ENCODE data around the gene TBC1D9. TPM values are rescaled to one million over a fixed set of nuclear protein-coding genes. Genes with fewer than 3 reads are reported as not detected.

TBC1D9 gene
- total and polyA plus RNA-seq, 2 donors (not counting 1 experiment from before 2014, with no cell fraction given) = 48.9 to 235 TPM

DNA sequence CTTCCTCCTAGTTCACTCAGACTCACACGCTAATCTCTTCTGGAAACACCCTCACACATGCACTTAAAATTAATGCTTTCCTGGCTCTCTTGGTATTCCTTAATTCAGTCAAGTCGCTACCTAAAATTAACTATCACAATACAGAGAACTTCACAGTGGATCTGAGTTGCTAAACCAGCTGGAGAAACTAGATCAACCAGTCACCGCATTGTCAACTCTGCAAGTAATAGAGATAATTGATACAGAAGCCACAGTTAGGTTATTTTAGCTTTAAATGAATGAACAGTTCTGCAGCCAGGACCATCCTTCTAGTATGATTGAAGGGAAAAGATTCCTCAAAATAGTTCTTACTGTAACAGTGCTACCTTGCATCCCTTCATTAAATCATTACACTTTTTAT, 6.0 kb upstream of the TBC1D9 start:
- ATAC-seq (ENCODE audit: low read depth) (no peak), DNase-seq (no peak)
- no peaks in the 10 kb centered on the region for H3K27me3 Mint-ChIP-seq
- peaks cover 0 to 5% (median 0%) of the 10 kb centered on the region in 3 donors for H3K9me3 ChIP-seq (ENCODE audit: control extremely low read depth in 1 of 3, control insufficient read depth in 2 of 3, insufficient read depth in 1 of 3, low read length in 2 of 3)
- H2AFZ ChIP-seq (ENCODE audit: insufficient read depth, low read depth, low read length, poor library complexity, severe bottlenecking) = no peak overlapping the region
- peak overlapping the region; percentile 21 for H3K27ac Mint-ChIP-seq
- no peak for TF ChIP-seq EZH2 (IDR thresholded peaks at IDR 0.05; ENCODE audit: borderline replicate concordance, insufficient read depth, low read depth, low read length, poor library complexity, severe bottlenecking)
- no peaks in the 10 kb centered on the region for H3K36me3 ChIP-seq (replicated peaks in 1 of 2; ENCODE audit: control extremely low read depth in 1 of 2, control insufficient read depth in 1 of 2, extremely low read depth in 1 of 2, insufficient read depth in 2 of 2, low read length in 1 of 2)
- peaks cover 43% of the 10 kb centered on the region for H3K4me1 Mint-ChIP-seq
- no peak overlapping the region for H3K4me3 Mint-ChIP-seq
- no peaks in the 10 kb centered on the region for H3K79me2 ChIP-seq (ENCODE audit: control insufficient read depth, insufficient read depth, low read length)
- no peaks in the 10 kb centered on the region for H4K20me1 ChIP-seq (ENCODE audit: control insufficient read depth, insufficient read depth, low read length, poor library complexity, severe bottlenecking)
- ChIA-PET CTCF (interaction anchor here (1.3 kb wide), 1 partner anchor 88 kb away, joined by 5 read pairs; no protein-coding TSS in a partner anchor), POLR2A (interaction anchor here (0.8 kb wide), 1 partner anchor 48 kb away, joined by 3 read pairs; no protein-coding TSS in a partner anchor)
- no peak overlapping the region for H3K4me3 ChIP-seq (ENCODE audit: control extremely low read depth in 1 of 5, extremely low read depth in 1 of 5, insufficient read depth in 1 of 5, low read depth in 2 of 5, low read length in 4 of 5)
- no peak overlapping the region for H3K4me2 ChIP-seq (replicated peaks; ENCODE audit: low read depth, low read length, poor library complexity, severe bottlenecking)
- no peak overlapping the region for H3K27ac ChIP-seq (ENCODE audit: low read length in 2 of 2)
- no peaks in the 10 kb centered on the region for H3K9me3 Mint-ChIP-seq (ENCODE audit: insufficient read depth)
- peaks cover 18% of the 10 kb centered on the region in 2 donors for H3K4me1 ChIP-seq (ENCODE audit: control insufficient read depth in 2 of 2, insufficient read depth in 2 of 2, low read length in 2 of 2)
- WGBS (ENCODE audit: insufficient coverage) = 100% methylated on average over 1 of the region's 3 CpGs
- H3K27me3 ChIP-seq (replicated peaks in 1 of 4; ENCODE audit: control extremely low read depth in 1 of 4, control insufficient read depth in 3 of 4, insufficient read depth in 4 of 4, low read length in 3 of 4) = no peaks in the 10 kb centered on the region
- H3K9ac ChIP-seq (ENCODE audit: low read length) = no peak overlapping the region
- intact Hi-C loops (cut with micrococcal nuclease) = no loop called here

DNA sequence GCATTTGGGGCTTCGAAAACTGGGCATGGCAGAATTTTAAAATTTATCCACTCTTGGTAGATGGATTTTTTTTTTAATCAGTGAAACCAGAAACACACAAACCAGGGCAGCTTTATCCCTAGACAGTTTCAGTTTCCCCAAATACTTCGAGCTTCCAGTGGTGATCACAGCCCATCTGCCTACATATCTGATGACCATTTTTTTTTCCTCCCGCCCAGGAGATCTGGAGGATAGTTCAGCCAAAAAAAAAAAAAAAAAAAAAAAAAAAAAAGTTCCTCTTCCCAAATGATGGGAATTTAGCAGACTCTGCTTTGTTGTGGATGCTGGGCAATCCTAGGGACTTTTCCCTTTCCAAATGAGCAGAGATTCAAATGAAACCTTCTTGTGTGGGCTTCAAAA, 1.0 kb upstream of the TBC1D9 start:
- DNase-seq (no peak), ATAC-seq (ENCODE audit: low read depth) (no peak)
- WGBS (ENCODE audit: insufficient coverage) = no CpG with 5 or more reads among the region's 3 CpGs
- no peaks in the 10 kb centered on the region for H4K20me1 ChIP-seq (ENCODE audit: control insufficient read depth, insufficient read depth, low read length, poor library complexity, severe bottlenecking)
- H3K36me3 ChIP-seq (replicated peaks in 1 of 2; ENCODE audit: control extremely low read depth in 1 of 2, control insufficient read depth in 1 of 2, extremely low read depth in 1 of 2, insufficient read depth in 2 of 2, low read length in 1 of 2) = peaks cover 0 to 2% of the 10 kb centered on the region in 2 experiments
- no peaks in the 10 kb centered on the region for H3K27me3 ChIP-seq (replicated peaks in 1 of 4; ENCODE audit: control extremely low read depth in 1 of 4, control insufficient read depth in 3 of 4, insufficient read depth in 4 of 4, low read length in 3 of 4)
- Mint-ChIP-seq H3K4me1 (peaks cover 62% of the 10 kb centered on the region), H3K4me3 (peak overlapping the region; percentile 97), H3K9me3 (ENCODE audit: insufficient read depth) (no peaks in the 10 kb centered on the region), H3K27me3 (no peaks in the 10 kb centered on the region), H3K27ac (peak overlapping the region; percentile 98)
- H3K79me2 ChIP-seq (ENCODE audit: control insufficient read depth, insufficient read depth, low read length) = peaks cover 43% of the 10 kb centered on the region
- peak overlapping the region; percentile 90 for H2AFZ ChIP-seq (ENCODE audit: insufficient read depth, low read depth, low read length, poor library complexity, severe bottlenecking)
- peak overlapping the region; percentile 44 to 99 (median 87) for H3K4me3 ChIP-seq (ENCODE audit: control extremely low read depth in 1 of 5, extremely low read depth in 1 of 5, insufficient read depth in 1 of 5, low read depth in 2 of 5, low read length in 4 of 5)
- peak overlapping the region; percentile 99 for H3K27ac ChIP-seq (ENCODE audit: low read length in 2 of 2)
- peak overlapping the region; percentile 96 for H3K9ac ChIP-seq (ENCODE audit: low read length)
- TF ChIP-seq EZH2 (IDR thresholded peaks at IDR 0.05; ENCODE audit: borderline replicate concordance, insufficient read depth, low read depth, low read length, poor library complexity, severe bottlenecking) = no peak
- TF ChIP-seq, protein P1, sequence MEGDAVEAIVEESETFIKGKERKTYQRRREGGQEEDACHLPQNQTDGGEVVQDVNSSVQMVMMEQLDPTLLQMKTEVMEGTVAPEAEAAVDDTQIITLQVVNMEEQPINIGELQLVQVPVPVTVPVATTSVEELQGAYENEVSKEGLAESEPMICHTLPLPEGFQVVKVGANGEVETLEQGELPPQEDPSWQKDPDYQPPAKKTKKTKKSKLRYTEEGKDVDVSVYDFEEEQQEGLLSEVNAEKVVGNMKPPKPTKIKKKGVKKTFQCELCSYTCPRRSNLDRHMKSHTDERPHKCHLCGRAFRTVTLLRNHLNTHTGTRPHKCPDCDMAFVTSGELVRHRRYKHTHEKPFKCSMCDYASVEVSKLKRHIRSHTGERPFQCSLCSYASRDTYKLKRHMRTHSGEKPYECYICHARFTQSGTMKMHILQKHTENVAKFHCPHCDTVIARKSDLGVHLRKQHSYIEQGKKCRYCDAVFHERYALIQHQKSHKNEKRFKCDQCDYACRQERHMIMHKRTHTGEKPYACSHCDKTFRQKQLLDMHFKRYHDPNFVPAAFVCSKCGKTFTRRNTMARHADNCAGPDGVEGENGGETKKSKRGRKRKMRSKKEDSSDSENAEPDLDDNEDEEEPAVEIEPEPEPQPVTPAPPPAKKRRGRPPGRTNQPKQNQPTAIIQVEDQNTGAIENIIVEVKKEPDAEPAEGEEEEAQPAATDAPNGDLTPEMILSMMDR (IDR thresholded peaks at IDR 0.05) = no peak
- H3K9me3 ChIP-seq (ENCODE audit: control extremely low read depth in 1 of 3, control insufficient read depth in 2 of 3, insufficient read depth in 1 of 3, low read length in 2 of 3) = peaks cover 0 to 5% (median 0%) of the 10 kb centered on the region in 3 donors
- intact Hi-C loops (cut with micrococcal nuclease) = loop anchor here (1.0 to 10.0 kb wide), 5 partner anchors 33 to 1580 kb away; partner anchors contain the start of genes ELF2 and SCOC
- peaks cover 45 to 49% of the 10 kb centered on the region in 2 donors for H3K4me1 ChIP-seq (ENCODE audit: control insufficient read depth in 2 of 2, insufficient read depth in 2 of 2, low read length in 2 of 2)
- ChIA-PET POLR2A (interaction anchor here (0.8 to 3.1 kb wide), 15 partner anchors 9 to 124 kb away, joined by 3 to 52 read pairs (median 4); no protein-coding TSS in a partner anchor), CTCF (interaction anchor here (0.6 to 2.8 kb wide), 30 partner anchors 8 to 375 kb away, joined by 3 to 39 read pairs (median 4); no protein-coding TSS in a partner anchor)
- H3K4me2 ChIP-seq (replicated peaks; ENCODE audit: low read depth, low read length, poor library complexity, severe bottlenecking) = peak overlapping the region; percentile 93

Measured in B cell (primary cell).